Large intestine (tissue), 3 donors: ENCODE data around the gene CREB3. TPM values are rescaled to one million over a fixed set of nuclear protein-coding genes. Genes with fewer than 3 reads are reported as not detected.

Experiments used
- DNase-seq, 2 donors: peaks; one replicate each; pipeline versions ENCODE4 v3.0.0 to v3.0.0-alpha.2; 2013
- H3K27ac ChIP-seq: one replicate; pipeline ENCODE4 v1.5.1; 2013; ENCODE audit warnings: low read length
- H3K27me3 ChIP-seq: 2 replicates; pipeline ENCODE4 v1.6.1; 2013; ENCODE audit warnings: low read length; ENCODE audit not compliant: control insufficient read depth, insufficient read depth
- H3K36me3 ChIP-seq: 2 replicates; pipeline ENCODE4 v1.6.1; 2013; ENCODE audit warnings: low read length; ENCODE audit not compliant: control insufficient read depth, insufficient read depth
- H3K4me1 ChIP-seq: one replicate; pipeline ENCODE4 v1.6.1; 2013; ENCODE audit warnings: low read length; ENCODE audit not compliant: control insufficient read depth, insufficient read depth
- H3K4me3 ChIP-seq: one replicate; pipeline ENCODE4 v1.5.1; 2013; ENCODE audit warnings: low read length
- H3K9me3 ChIP-seq: one replicate; pipeline ENCODE4 v1.6.1; 2013; ENCODE audit warnings: mild to moderate bottlenecking, low read depth, low read length, moderate library complexity; ENCODE audit not compliant: control insufficient read depth
- WGBS: methylation state at CpG from one replicate; pipeline ENCODE4 v1.1.5; 2013; ENCODE audit warnings: low lambda C conversion rate; ENCODE audit not compliant: insufficient coverage; 5-methylcytosine and 5-hydroxymethylcytosine counted together
- polyA plus RNA-seq: library from polyadenylated mRNA; unstranded; fragments of 120-200 nt; gene quantifications from one replicate; pipeline ENCODE4 v1.2.1, GENCODE V29; 2013

The CREB3 gene
- polyA plus RNA-seq, 1 donor, result 25.4 TPM

GRCh38 chr9:35711501-35712428 lies 20.7 kb upstream of the CREB3 start:
- Histone ChIP-seq H3K27me3 (no peaks in the 10 kb centered on the region), H3K4me3 (no peak overlapping the region), H3K9me3 (no peaks in the 10 kb centered on the region), H3K4me1 (no peaks in the 10 kb centered on the region), H3K27ac (no peak overlapping the region), H3K36me3 (peaks cover 90% of the 10 kb centered on the region)
- DNase-seq, result no peak
- no CpG with 5 or more reads among the region's 21 CpGs for WGBS

- H3K27ac ChIP-seq, result no peak overlapping the region
- no peak overlapping the region for H3K4me3 ChIP-seq
- no peaks in the 10 kb centered on the region for H3K9me3 ChIP-seq
- H3K4me1 ChIP-seq, result no peaks in the 10 kb centered on the region
- H3K27me3 ChIP-seq, result no peaks in the 10 kb centered on the region
- WGBS, result no CpG with 5 or more reads among the region's 11 CpGs
- DNase-seq, result no peak
- peaks cover 90% of the 10 kb centered on the region for H3K36me3 ChIP-seq
Measured at GRCh38 chr9:35712762-35713400, 19.6 kb upstream of the CREB3 start.

GRCh38 chr9:35713578-35713977 lies 18.9 kb upstream of the CREB3 start:
- no peak for DNase-seq
- 90% methylated on average over 3 of the region's 3 CpGs for WGBS
- Histone ChIP-seq H3K9me3 (no peaks in the 10 kb centered on the region), H3K4me3 (no peak overlapping the region), H3K36me3 (peaks cover 92% of the 10 kb centered on the region), H3K27me3 (no peaks in the 10 kb centered on the region), H3K27ac (no peak overlapping the region), H3K4me1 (no peaks in the 10 kb centered on the region)

GRCh38 chr9:35714123-35714522 lies 18.3 kb upstream of the CREB3 start:
- no peaks in the 10 kb centered on the region for H3K4me1 ChIP-seq
- DNase-seq, result no peak
- no peaks in the 10 kb centered on the region for H3K27me3 ChIP-seq
- no CpG with 5 or more reads among the region's 6 CpGs for WGBS
- no peak overlapping the region for H3K27ac ChIP-seq
- peaks cover 92% of the 10 kb centered on the region for H3K36me3 ChIP-seq
- H3K4me3 ChIP-seq, result no peak overlapping the region
- H3K9me3 ChIP-seq, result no peaks in the 10 kb centered on the region

- Histone ChIP-seq H3K36me3 (peaks cover 96% of the 10 kb centered on the region), H3K27me3 (no peaks in the 10 kb centered on the region), H3K4me3 (no peak overlapping the region), H3K9me3 (no peaks in the 10 kb centered on the region), H3K27ac (no peak overlapping the region), H3K4me1 (no peaks in the 10 kb centered on the region)
- WGBS, result no CpG with 5 or more reads among the region's 13 CpGs
- DNase-seq, result no peak
Measured at GRCh38 chr9:35714579-35715252, 17.8 kb upstream of the CREB3 start.

- Histone ChIP-seq H3K9me3 (no peaks in the 10 kb centered on the region), H3K36me3 (peaks cover 97% of the 10 kb centered on the region), H3K4me3 (no peak overlapping the region), H3K27me3 (no peaks in the 10 kb centered on the region), H3K4me1 (no peaks in the 10 kb centered on the region), H3K27ac (no peak overlapping the region)
- no CpG with 5 or more reads among the region's 4 CpGs for WGBS
- no peak for DNase-seq
Measured at GRCh38 chr9:35716230-35716629, 16.2 kb upstream of the CREB3 start.

GRCh38 chr9:35717132-35717870 lies 15.2 kb upstream of the CREB3 start:
- H3K4me1 ChIP-seq, result no peaks in the 10 kb centered on the region
- H3K4me3 ChIP-seq, result no peak overlapping the region
- H3K27me3 ChIP-seq, result no peaks in the 10 kb centered on the region
- WGBS, result no CpG with 5 or more reads among the region's 14 CpGs
- DNase-seq, result no peak
- H3K9me3 ChIP-seq, result no peaks in the 10 kb centered on the region
- peaks cover 97% of the 10 kb centered on the region for H3K36me3 ChIP-seq
- no peak overlapping the region for H3K27ac ChIP-seq

GRCh38 chr9:35718721-35719511 lies 13.6 kb upstream of the CREB3 start:
- no peak for DNase-seq
- Histone ChIP-seq H3K27ac (no peak overlapping the region), H3K36me3 (peaks cover 95% of the 10 kb centered on the region), H3K27me3 (no peaks in the 10 kb centered on the region), H3K9me3 (no peaks in the 10 kb centered on the region), H3K4me1 (no peaks in the 10 kb centered on the region), H3K4me3 (no peak overlapping the region)
- 90% methylated on average over 2 of the region's 15 CpGs for WGBS

GRCh38 chr9:35719546-35719945 lies 12.9 kb upstream of the CREB3 start:
- WGBS, result no CpG with 5 or more reads among the region's 4 CpGs
- Histone ChIP-seq H3K27ac (no peak overlapping the region), H3K36me3 (peaks cover 95% of the 10 kb centered on the region), H3K4me3 (no peak overlapping the region), H3K9me3 (no peaks in the 10 kb centered on the region), H3K4me1 (no peaks in the 10 kb centered on the region), H3K27me3 (no peaks in the 10 kb centered on the region)
- no peak for DNase-seq
